Right lung (tissue), 5 donors: ENCODE data around the gene ITGA1. TPM values are rescaled to one million over a fixed set of nuclear protein-coding genes. Genes with fewer than 3 reads are reported as not detected.
"Not testable (repeated sequence)": the region's sequence is repeated elsewhere in the genome, so short reads cannot be mapped to it uniquely, and the experiment has no call there.

Experiments
- DNase-seq, 2 donors: peaks; one replicate each; pipeline ENCODE4 v3.0.0-alpha.2; 2013
- polyA plus RNA-seq, 5 donors: library from polyadenylated mRNA; unstranded; fragments of 120-200 nt; gene quantifications; one replicate each; pipeline versions ENCODE4 v1.2.1 to v1.2.3, GENCODE V29; 2013; ENCODE audit warnings: inconsistent platforms in 1 of 5, low replicate concordance in 1 of 5; ENCODE audit not compliant: insufficient read length in 5 of 5, insufficient read depth in 1 of 5

ITGA1 gene
- polyA plus RNA-seq, 5 donors: 32.4 to 104 (median 93.9) TPM

DNA sequence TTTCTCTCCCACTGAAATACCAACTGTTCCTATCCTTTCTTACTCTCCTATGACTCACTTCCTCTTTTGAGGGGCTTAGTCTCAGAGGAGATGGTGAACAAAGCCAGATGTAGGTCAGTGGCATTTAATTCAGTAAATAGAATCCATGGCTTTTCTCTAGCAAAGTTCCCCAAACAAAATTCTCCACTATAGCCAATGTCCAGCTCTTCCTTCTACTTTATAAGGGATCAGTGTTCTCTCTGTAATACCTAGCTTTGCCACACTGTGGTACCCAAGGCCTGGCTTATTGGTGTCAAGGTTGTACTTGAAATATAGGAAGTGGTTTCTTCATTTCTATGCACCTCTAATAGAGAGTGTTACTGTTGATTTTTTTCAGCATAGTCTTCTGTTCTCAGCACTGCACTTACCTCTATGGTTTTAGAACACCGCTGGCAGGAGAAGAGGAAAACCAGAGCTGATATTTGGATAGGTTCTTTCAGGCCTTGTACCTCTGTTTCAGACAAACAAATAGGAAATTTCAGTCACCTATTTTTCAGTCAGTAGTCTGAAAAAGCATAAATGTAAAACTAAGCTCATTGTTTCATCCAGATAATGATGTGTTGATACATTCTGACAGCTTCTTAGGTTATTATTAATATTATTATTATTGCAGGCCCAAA lies 160.8 kb downstream of the ITGA1 start:
- DNase-seq: peak; percentile 28 to 50

DNA sequence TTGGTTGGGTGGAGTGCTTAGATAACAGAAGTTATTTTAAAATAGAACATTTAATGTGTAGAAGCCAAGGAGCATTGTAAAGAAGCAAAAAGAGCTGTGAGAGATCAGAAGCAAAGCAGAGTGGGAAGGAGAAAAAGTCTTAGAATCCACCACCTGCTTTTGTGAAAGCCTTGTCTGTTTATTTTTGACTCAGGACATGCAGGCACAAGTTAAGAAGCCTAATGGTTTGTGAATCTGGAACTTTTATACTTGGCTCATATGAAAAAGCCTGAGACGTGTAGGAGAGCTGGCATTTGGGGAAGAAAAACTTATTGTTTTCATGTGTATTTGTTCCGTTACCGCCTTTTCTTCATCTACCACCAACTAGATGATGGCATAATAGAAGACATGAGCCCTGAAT lies 163.0 kb downstream of the ITGA1 start:
- no peak for DNase-seq

DNA sequence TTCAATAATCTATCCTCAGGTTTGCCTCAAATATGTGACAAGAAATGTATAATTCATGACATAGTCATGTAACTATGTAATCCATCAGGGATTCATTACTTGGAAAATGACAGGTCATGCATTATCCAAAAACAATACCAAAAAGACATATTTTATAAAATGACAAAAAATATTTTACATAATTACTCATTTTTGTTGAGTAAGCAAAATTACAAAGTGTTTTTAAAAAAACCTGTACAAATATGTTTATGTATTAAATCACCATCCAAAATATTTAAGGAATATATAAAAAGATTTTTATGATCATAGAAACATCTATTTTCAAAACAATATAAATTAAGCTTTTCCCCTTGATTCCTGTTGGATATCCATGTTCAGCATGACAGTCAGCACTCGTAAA lies 164.8 kb downstream of the ITGA1 start:
- DNase-seq: no peak

DNA sequence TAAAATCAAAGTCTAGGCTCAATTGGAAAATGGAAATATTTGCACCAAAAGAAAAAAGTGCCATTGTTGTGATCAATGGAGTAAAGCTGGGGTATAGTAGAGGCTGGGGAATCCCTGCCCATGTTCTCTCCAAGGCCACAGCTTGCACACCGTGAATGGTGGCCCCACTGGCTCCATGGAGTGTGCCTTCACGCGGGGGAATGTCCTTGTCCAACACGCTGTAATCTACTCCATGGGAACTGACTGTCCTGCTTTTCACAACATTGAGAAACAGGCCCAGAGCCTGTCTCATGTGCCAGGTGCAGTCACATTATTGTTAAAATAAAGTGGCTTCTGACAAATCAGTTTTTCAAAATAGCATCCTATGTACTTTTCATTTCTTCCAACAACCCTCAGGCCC lies 168.3 kb downstream of the ITGA1 start:
- no peak for DNase-seq

DNA sequence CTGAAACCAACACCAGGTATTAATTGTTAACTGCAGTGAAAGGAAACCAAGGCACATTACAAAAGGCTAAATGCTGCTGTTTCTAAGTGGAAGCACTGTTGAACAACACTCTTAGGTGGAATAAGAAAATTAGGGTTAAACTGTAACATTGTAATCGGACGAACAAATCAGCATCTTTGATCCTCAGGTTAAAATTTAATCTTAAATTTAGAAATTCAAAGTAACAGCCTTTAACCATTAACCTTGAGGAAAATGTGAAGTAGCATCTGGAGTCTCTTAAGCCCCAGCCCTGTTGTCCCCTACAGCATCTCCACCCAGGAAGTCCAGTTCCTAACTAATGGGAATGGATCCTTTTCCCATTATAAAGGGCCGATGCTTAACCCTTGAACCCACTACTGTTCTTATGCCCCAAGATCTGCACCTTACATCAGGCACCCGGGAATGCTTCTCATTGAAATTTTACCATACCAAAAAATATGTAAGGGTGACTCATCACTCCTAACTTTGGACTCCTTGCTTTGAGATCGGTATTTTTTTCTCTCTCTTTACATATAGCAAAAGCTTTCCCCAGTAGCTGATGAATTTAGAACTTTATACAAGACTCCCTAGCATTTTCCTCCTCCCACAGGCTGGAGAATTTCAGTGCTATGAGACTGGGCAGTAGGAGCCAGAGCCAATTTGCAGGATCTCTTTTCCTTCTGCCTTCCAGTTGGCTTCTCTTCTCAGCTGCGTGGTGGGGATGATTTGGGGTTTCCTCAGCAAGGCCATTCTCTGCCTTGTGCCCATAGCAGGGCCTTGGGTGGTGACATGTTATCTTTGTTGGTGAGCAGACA lies 169.4 kb downstream of the ITGA1 start:
- DNase-seq: no peak

DNA sequence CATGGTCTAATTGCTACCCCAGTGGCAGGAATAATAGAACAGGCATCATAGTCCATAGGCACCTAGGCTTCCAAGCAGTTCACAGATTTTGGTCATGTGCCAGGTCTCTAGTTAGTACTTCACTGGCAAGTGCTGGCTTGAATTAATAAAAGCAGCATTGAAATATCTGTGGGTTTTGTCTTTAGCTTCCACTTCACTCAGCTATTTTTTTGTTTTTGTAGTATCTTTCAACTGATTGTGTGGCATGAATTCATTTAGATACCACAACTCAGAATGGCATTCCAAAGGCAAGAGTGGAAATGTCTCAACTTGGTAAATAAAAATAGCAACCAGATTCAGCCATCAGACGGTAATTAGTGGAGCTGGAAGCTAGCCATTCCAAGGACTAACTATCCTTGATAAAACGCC lies 173.6 kb downstream of the ITGA1 start:
- no peak for DNase-seq

DNA sequence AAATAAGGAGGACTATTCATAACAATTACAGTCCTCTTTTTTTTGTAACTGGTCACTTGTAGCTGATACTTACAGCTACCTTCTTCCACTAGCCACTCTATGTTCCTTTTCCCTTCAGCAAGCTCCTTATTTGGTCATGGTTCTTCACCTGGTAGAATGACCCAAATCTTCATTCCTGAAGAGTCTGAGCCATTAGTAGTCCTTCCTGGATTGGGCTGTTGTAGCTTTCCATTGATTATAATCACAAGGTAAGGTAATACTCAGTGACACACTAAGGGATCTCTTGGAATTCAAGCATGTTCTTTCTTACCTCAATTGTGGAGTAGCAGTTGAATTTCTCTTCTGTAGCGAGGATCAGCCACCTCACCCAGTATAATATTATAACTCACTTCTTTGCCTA lies 175.9 kb downstream of the ITGA1 start:
- no peak for DNase-seq

DNA sequence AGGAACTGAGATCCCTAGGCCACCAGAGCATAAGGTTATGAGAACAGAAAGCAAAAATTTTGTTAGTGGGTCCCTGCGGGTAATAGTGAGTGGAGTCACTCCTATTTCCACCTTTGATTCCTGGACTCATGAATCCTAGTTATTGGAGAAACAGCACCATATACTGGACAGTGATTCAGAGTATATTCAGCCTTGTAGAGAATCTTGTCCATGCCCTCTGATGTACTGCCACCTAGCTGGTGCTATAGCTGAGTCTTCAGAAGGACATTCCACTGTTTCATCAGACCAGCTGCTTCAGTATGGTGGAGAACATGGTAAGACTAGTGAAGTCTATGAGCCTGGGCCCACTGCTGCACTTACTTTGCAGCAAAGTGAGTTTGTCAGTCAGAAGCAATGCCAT lies 176.4 kb downstream of the ITGA1 start:
- DNase-seq: no peak

DNA sequence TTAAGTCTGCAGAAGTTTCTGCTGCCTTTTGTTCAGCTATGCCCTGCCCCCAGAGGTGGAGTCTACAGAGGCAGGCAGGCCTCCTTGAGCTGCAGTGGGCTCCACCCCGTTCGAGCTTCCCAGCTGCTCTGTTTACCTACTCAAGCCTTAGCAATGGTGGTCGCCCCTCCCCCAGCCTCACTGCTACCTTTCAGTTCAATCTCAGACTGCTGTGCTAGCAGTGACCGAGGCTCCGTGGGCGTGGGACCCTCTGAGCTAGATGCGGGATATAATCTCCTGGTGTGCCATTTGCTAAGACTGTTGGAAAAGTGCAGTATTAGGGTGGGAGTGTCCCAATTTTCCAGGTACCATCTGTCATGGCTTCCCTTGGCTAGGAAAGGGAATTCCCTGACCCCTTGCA lies 188.4 kb downstream of the ITGA1 start:
- DNase-seq: not testable (repeated sequence)

DNA sequence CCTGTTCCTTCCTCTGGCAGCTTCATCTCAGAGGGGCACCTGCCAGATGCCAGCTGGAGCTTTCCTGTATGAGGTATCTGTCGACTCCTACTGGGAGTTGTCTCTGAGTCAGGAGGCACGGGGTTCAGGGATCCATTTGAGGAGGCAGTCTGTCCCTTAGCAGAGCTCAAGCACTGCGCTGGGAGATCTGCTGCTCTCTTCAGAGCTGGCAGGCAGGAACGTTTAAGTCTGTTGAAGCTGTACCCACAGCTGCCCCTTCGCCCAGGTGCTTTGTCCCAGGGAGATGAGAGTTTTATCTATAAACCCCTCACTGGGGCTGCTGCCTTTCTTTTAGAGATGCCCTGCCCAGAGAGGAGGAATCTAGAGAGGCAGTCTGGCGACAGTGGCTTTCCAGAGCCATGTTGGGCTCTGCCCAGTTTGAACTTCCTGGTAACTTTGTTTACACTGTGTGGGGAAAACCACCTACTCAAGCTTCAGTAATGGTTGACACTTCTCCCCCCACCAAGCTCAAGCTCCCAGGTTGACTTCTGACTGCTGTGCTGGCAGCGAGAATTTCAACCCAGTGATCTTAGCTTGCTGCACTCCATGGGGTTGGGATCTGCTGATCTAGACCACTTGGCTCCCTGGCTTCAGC lies 189.7 kb downstream of the ITGA1 start:
- no peak for DNase-seq

DNA sequence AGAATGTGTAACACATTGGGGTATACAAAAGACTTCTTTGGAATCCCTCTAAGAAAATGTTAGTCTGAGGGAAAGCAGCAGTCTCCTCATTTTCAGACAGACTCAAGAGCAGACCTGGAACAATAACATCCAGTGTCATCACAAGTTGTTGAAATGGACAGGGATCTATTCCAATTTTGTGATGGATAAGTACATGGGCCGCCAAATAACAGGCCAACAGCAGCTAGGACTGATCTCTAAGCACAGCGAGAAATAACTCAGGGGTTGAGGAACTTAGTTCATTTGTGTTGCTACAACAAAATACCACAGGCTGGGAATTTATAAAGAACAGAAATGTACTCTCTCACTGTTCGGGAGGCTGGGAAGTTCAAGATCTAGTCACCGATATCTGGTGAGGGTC lies 193.8 kb downstream of the ITGA1 start:
- no peak for DNase-seq

DNA sequence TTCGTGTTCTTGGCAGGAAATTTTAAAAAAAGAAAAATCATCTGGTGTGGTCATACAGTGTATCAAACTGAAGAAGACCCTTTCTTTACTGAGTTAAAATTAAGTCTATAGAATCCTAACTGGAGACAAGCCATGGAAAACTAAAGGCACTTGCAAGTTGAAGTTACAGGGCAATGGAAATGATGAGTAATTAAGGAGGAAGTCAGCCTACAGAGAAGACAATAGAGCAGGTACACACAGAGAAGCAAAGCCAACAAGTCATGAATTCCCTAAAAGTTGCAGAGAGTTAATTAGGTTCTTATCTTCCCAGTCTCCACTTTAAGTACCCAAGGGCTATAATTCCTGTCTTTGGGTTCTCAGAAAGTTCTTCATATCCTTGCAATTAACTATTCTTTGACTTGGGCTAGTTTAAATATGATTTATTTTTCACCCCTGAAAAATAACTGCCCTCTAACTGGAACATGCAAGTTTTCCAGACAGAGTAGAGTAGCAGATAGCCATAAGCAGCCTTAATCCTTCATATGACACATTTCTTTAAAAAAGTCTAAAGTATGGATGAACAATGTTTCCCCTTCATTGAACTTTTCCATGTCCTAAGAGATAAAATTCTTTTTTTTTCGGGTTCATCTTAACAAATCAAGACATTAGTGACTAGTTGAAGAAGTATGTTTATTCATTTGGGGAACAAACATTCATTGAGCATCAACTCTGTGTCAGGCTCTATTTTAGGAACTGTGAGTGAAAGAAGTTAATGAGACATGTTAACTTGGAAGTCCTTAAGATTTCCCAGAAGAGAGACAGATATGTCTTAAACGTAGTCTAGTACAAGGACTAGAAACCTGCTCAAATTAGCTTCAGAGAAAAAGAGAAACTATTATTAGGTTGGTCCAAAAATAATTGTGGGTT lies 196.3 kb downstream of the ITGA1 start:
- DNase-seq: no peak

DNA sequence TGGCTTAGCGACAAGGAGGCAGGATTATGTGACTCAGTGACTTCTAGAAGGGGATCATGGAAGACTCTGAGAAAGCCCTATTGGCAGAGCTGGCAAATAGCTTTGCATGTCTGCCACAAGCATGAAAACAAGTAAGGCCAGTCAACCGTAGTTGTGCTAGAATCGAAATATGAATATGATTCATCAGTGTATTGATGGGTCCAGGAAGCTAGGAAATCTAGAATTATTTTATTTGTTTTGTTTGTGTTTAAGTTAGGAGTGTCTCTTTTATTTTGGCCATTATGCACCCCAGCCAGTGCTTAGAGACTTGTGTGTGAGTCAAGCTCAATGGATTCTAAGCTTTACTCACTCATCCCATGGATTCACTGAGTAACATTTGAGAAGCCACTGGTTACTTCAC lies 197.6 kb downstream of the ITGA1 start:
- DNase-seq: no peak

DNA sequence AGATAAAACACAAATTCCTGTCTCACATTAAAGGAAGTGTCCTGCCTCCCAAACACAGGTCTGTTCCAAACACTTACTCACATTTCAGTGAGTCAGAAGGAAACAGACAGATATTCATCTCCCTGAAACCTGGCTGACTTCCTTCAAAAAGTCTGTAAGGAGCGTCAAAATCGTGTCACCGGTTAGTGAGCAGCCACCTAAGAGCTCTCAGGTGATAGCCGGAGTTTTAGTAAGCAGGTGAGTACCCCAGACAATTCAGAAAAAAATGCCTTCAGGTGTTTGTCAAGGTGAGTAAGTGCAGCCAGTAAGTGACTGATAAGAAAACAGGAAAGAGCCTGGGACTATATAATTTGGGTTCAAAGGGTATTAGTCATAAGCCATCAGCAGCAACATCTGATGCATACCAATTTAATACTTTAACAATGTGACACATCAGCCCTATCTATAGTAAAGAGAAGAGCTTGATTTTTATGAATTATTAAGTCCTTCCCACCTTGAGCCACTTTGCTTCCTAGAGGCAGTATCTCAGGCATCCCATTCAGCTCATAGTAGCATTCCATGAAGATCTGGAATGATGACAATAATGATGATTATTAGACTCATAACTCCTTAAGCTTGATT lies 200.1 kb downstream of the ITGA1 start:
- DNase-seq: no peak

DNA sequence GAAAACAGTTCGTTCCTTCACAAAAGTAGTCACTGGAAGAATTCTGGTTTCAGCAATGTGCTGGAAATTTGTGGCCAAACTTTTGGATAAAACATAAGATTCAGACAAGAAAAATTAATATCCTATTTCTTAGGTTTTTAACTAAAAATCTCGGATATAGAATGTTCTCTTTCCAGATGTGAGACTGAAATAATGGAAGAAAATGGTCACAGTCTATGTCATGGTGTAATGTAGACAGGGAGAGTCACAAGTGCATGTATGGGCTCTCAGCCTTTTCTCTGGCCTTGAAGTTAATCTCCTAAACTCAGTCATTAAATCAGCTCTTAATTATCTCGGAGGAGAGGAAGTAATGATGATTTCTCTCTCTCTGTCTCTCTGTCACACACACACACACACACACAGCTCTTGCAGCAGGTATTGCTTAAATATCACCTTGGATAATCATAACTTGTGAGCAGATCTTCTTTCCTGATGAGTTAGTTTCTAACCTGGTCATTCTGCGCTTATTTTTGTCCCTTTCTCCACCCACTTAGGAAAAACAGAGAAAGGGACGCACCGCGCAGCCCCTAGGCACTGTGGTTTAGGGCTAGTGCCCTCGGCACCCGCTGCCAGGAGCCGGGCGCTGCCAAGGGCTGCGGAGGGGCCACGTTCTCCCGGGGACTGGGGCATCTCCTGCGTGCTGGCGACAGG lies 200.8 kb downstream of the ITGA1 start:
- no peak for DNase-seq

DNA sequence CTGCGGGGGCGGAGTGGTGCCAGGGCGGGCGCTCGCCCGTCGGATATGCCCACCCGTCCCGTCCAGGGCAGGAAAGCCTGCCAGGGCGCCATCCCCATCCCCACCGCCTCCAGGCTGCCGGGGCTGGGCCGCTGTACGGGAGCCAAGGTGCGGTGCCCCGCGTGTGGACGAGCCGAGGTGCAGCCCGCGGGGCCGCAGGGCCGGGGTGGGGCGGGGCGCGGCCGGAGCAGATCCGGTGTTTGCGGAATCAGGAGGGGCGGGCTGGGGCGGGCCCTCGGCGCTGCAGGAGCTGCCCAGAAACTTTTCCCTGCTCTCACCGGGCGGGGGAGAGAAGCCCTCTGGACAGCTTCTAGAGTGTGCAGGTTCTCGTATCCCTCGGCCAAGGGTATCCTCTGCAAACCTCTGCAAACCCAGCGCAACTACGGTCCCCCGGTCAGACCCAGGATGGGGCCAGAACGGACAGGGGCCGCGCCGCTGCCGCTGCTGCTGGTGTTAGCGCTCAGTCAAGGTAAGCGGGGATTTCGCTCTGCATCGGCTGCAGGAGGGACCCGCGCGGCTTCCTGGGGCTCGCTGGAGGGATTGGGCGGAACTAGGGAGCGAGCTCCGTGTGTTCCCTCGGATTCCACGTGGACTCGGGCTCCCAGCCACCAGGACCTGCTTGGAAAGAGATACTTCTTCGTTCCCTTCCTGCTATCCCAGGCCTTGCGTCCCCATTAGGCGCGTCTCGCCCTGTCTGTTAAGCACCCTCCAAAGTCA lies 201.5 kb downstream of the ITGA1 start, which contains the start of gene ITGA2:
TSS of gene ITGA2 (plus strand) at position 328 of the 756 bp plus-strand sequence. CDS start at position 445, 117 bp downstream.
- peak in 1 of 2 donors; percentile 50 for DNase-seq

DNA sequence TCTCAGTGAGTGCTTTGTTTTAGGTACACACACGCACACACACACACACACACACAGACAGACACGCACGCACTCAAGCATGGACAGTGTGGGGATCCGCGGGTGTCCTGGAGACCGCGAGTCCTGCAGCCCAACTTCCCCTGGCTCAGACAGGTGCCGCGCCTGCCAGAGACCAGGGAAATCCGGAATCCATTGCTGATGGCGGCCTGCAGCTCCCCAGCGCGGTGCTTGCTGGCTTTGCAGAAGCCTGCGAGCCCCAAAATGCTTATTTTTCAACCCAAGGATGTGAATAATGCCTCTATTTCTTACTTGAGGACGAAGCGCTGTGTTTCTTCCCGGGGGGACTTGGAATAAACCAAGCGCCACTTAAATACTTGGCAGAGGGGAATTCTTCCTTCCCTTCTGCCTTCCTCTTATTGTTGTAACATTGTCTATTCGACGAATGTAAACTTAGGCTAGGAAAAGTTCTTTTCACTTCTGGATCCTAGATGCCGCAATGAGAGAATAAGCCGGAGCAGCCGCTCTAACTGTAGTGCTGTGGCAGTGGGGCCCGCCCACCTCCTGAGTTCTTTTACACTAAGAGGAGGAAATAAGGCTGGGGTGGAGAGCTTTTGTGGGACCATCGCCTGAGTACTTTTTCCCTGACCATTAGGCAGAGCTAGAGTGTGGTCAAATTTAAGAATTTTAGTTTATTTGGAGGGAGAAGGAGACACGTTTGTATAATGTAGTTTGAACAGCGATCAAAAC lies 202.2 kb downstream of the ITGA1 start:
- peak; percentile 29 to 40 for DNase-seq

DNA sequence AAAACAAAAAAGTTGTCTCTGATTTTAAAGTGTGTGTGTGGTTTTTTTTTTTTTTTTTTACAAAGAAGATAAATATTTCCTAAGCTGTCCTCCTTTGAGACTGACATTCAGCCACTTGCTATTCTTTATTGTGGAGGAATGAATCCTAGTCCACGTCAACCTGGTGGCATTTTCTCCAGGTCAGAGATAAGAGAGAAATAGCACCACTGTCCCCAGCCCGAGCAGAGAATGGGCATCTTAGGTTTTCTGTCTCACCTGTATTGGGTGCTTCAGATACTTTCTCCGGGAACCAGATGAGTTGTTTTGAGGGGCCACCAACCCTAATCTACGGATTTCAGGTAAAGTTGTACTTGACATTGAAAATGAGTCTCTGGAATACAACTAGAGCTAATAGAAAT lies 202.8 kb downstream of the ITGA1 start:
- no peak for DNase-seq

DNA sequence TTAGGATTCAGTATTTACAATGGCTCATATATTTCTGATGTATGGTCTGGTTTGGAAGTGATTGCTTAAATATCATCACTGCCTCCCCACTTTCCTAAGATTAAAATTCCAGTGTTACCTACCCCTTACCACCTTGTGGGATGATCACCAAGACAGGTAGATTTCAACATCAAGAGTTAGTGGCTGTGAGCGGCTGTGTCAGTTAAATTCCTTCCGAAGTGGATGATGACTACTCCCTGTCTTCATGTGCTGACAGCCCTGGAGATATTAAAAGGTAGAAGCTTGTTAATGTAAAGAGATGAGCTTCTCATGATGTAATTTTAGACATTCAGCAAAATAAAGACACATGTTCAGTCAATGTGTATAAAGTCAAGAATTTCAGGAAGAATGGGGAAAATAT lies 205.7 kb downstream of the ITGA1 start:
- DNase-seq: no peak
